A673 (cell line): ENCODE data around the gene CREBRF. TPM values are rescaled to one million over a fixed set of nuclear protein-coding genes. Genes with fewer than 3 reads are reported as not detected.

Experiments used
- BruUV-seq: library from RNA; stranded (reverse); fragments of 400-500 nt; replicated peaks from 2 replicates; lab custom pipeline; 2021; lab: Mats Ljungman, UMichigan
- CTCF ChIA-PET: fragments of 300-600 bp; sonication (Branson Sonifier 250); formaldehyde crosslinking; loops from one replicate; lab custom pipeline; 2022; ENCODE audit warnings: antibody characterized with exemption; lab: Charles Lee
- POLR2A ChIA-PET: fragments of 300-600 bp; sonication (Branson Sonifier 250); formaldehyde crosslinking; loops from one replicate; lab custom pipeline; 2022; ENCODE audit warnings: antibody characterized with exemption; ENCODE audit not compliant: low non-redundant PET; lab: Charles Lee
- DNase-seq: peaks from one replicate; pipeline ENCODE4 v3.0.0-alpha.2; 2015; ENCODE audit warnings: low spot score
- H3K27ac ChIP-seq: fragments of 200-600 bp; sonication (generic); 2 replicates; pipeline ENCODE4 v1.5.1; 2016; ENCODE audit warnings: mixed run types, low read depth, mild to moderate bottlenecking, mixed read lengths, antibody characterized with exemption, low read length; ENCODE audit not compliant: poor library complexity, severe bottlenecking
- H3K27me3 ChIP-seq: fragments of 200-600 bp; sonication (generic); replicated peaks from 2 replicates; pipeline ENCODE4 v1.6.1; 2017; ENCODE audit warnings: mixed run types, low read depth, mild to moderate bottlenecking, mixed read lengths, antibody characterized with exemption, low read length; ENCODE audit not compliant: insufficient read depth, poor library complexity
- H3K36me3 ChIP-seq: fragments of 200-600 bp; sonication (generic); 2 replicates; pipeline ENCODE4 v1.6.1; 2016; ENCODE audit warnings: mixed run types, mild to moderate bottlenecking, mixed read lengths, antibody characterized with exemption, low read length; ENCODE audit not compliant: insufficient read depth, poor library complexity, severe bottlenecking
- H3K4me1 ChIP-seq: fragments of 200-600 bp; sonication (generic); 2 replicates; pipeline ENCODE4 v1.6.1; 2017; ENCODE audit warnings: mixed run types, mild to moderate bottlenecking, mixed read lengths, antibody characterized with exemption, low read length; ENCODE audit not compliant: insufficient read depth, poor library complexity, severe bottlenecking
- H3K4me3 ChIP-seq: fragments of 200-600 bp; sonication (generic); 2 replicates; pipeline ENCODE4 v1.5.1; 2016; ENCODE audit warnings: low read depth, mixed run types, mild to moderate bottlenecking, mixed read lengths, low read length; ENCODE audit not compliant: poor library complexity, severe bottlenecking
- H3K9me3 ChIP-seq: fragments of 200-600 bp; sonication (generic); 2 replicates; pipeline ENCODE4 v1.6.1; 2016; ENCODE audit warnings: mixed run types, low read depth, mild to moderate bottlenecking, mixed read lengths, antibody characterized with exemption, low read length; ENCODE audit not compliant: poor library complexity, severe bottlenecking
- EZH2 ChIP-seq: fragments of 200-600 bp; sonication (generic); IDR thresholded peaks from 2 replicates; pipeline ENCODE4 v1.6.1; 2017; ENCODE audit warnings: borderline replicate concordance, low read depth, mild to moderate bottlenecking, mixed read lengths, antibody characterized with exemption, low read length; ENCODE audit not compliant: poor library complexity, severe bottlenecking
- intact Hi-C: fragments of 100-400 bp; cut with micrococcal nuclease; formaldehyde crosslinking; loops from one replicate; pipeline ENCODE4 v1.10.0; 2022; ENCODE audit not compliant: unreplicated experiment
- total RNA-seq: library from RNA; stranded (reverse); gene quantifications from 2 replicates; pipeline ENCODE4 v1.2.3, GENCODE V29; 2021
- TF ChIP-seq, protein P1 (sequence below): fragments of 300-800, 200-600 bp; sonication (generic); conservative IDR thresholded peaks from 2 replicates; pipeline ENCODE4 v1.5.1; 2017; ENCODE audit warnings: low read depth, mild to moderate bottlenecking, antibody characterized with exemption, low read length, moderate library complexity, mixed read lengths

CREBRF gene
- total RNA-seq, 1 experiment from 2014 or later = 1.5 TPM

DNA sequence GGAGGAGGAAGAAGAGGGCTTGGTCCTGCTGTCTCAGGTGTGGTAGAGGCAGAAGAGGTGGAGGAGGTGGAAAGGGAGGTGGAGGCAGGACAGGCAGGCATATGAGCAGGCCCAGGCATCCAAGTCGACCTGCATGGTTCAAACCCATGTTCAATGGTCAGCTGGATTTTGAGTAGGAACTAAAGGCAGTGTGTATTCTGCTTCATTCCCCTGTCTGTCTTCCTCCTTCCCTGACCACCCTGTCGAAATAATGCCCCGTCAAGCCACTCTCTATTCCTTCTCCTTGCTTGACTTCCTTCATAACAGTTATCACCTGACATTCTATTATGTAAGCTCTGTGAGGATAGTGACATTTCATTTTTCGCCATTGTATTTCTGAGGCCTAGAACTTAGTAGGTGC, 37.8 kb upstream of the CREBRF start:
- H3K4me3 ChIP-seq = no peak overlapping the region
- CTCF ChIA-PET = no interaction called here
- no peaks in the 10 kb centered on the region for H3K4me1 ChIP-seq
- DNase-seq = no peak
- no peaks in the 10 kb centered on the region for H3K27me3 ChIP-seq
- BruUV-seq = no TSS peak
- H3K9me3 ChIP-seq = no peaks in the 10 kb centered on the region
- H3K36me3 ChIP-seq = peaks cover 4% of the 10 kb centered on the region
- intact Hi-C loops = no loop called here
- POLR2A ChIA-PET = no interaction called here
- TF ChIP-seq, protein P1, sequence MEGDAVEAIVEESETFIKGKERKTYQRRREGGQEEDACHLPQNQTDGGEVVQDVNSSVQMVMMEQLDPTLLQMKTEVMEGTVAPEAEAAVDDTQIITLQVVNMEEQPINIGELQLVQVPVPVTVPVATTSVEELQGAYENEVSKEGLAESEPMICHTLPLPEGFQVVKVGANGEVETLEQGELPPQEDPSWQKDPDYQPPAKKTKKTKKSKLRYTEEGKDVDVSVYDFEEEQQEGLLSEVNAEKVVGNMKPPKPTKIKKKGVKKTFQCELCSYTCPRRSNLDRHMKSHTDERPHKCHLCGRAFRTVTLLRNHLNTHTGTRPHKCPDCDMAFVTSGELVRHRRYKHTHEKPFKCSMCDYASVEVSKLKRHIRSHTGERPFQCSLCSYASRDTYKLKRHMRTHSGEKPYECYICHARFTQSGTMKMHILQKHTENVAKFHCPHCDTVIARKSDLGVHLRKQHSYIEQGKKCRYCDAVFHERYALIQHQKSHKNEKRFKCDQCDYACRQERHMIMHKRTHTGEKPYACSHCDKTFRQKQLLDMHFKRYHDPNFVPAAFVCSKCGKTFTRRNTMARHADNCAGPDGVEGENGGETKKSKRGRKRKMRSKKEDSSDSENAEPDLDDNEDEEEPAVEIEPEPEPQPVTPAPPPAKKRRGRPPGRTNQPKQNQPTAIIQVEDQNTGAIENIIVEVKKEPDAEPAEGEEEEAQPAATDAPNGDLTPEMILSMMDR = no peak
- TF ChIP-seq EZH2 = no peak
- H3K27ac ChIP-seq = no peak overlapping the region

DNA sequence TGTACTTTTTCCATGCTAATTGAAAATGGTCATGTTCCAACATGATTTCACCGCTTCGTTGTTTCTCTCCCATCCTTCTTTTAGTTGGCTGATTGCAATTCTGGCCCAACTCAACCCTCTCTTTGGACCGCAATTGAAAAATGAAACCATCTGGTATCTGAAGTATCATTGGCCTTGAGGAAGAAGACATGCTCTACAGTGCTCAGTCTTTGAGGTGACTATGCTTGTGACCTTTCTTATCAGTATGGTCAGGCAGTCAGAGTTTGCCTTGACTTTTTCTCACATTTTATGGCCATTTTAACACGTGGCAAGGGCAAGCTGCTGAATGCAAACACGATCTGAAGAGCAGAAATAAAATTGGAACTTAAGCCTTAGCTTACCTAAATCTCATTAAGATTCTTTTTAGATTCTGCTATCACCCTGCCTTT, 36.0 kb upstream of the CREBRF start:
- no peaks in the 10 kb centered on the region for H3K9me3 ChIP-seq
- H3K4me1 ChIP-seq = no peaks in the 10 kb centered on the region
- TF ChIP-seq, protein P1 = no peak
- TF ChIP-seq EZH2 = no peak
- H3K4me3 ChIP-seq = no peak overlapping the region
- no TSS peak for BruUV-seq
- DNase-seq = no peak
- no peak overlapping the region for H3K27ac ChIP-seq
- intact Hi-C loops = no loop called here
- POLR2A ChIA-PET = no interaction called here
- no peaks in the 10 kb centered on the region for H3K27me3 ChIP-seq
- CTCF ChIA-PET = no interaction called here
- peaks cover 4% of the 10 kb centered on the region for H3K36me3 ChIP-seq

DNA sequence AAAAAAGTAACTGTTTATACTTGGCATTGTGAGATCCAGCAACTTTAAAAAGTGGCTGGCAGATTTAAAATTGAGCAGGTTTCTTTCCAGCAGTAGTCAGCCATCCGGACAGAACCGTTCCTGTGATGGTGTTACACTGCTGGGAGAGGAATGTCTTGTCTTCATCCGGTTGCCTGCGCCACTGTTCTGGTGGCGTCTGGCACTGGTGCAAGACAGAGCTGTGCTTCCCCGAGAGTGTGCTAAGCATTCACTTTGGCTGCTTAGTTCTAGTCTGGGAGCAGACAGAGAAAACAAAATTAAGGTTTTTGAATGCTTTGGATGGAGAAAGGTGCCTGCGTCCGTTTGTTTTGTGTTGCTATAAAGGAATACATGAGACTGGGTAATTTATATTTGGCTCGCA, 35.5 kb upstream of the CREBRF start:
- Histone ChIP-seq H3K9me3 (no peaks in the 10 kb centered on the region), H3K4me3 (no peak overlapping the region), H3K27me3 (no peaks in the 10 kb centered on the region), H3K4me1 (no peaks in the 10 kb centered on the region), H3K36me3 (peaks cover 4% of the 10 kb centered on the region), H3K27ac (no peak overlapping the region)
- ChIA-PET POLR2A (no interaction called here), CTCF (interaction anchor here (0.8 kb wide), 1 partner anchor 20 kb away, joined by 3 read pairs; no protein-coding TSS in a partner anchor)
- TF ChIP-seq EZH2 = no peak
- TF ChIP-seq, protein P1 = no peak
- intact Hi-C loops = no loop called here
- no peak for DNase-seq
- BruUV-seq = no TSS peak
